ENCODE measurements around the gene MAEA.
"Not testable (repeated sequence)": the region's sequence is repeated elsewhere in the genome, so short reads cannot be mapped to it uniquely, and the experiment has no call there.

MAEA gene

GRCh38 chr4:1290165-1290977 lies 680 bp downstream of the MAEA start:
- Histone ChIP-seq H3K4me1 (ENCODE audit: low read length) (peaks cover 22% of the 10 kb centered on the region), H3K36me3 (replicated peaks; ENCODE audit: low read depth, low read length) (no peaks in the 10 kb centered on the region), H3K79me2 (ENCODE audit: low read length) (peaks cover 60% of the 10 kb centered on the region), H3K27me3 (ENCODE audit: low read depth, low read length) (no peaks in the 10 kb centered on the region), H3K27ac (ENCODE audit: low read length) (no peak overlapping the region), H3K4me2 (ENCODE audit: low read length) (peak overlapping the region; percentile 70), H3K9ac (ENCODE audit: low read length) (peak overlapping the region; percentile 83), H3K4me3 (ENCODE audit: low read length) (peak overlapping the region; percentile 93), H3K9me3 (ENCODE audit: insufficient read depth, low read length) (0 out of 2 replicates have a peak, but pooled peaks cover 4% of the 10 kb centered on the region), H4K20me1 (ENCODE audit: insufficient read depth, low read length) (peaks cover 38% of the 10 kb centered on the region), H2AFZ (ENCODE audit: low read depth, low read length) (no peak overlapping the region)
- no peak for TF ChIP-seq CTCF (IDR thresholded peaks at IDR 0.05; ENCODE audit: low read depth, low read length)

GRCh38 chr4:1291091-1291490 lies 1.4 kb downstream of the MAEA start:
- H3K36me3 ChIP-seq (replicated peaks; ENCODE audit: low read depth, low read length) = no peaks in the 10 kb centered on the region
- TF ChIP-seq CTCF (IDR thresholded peaks at IDR 0.05; ENCODE audit: low read depth, low read length) = no peak
- no peak for TF ChIP-seq EZH2phosphoT487 (IDR thresholded peaks at IDR 0.05; ENCODE audit: low read depth)
- no peak overlapping the region for H3K27ac ChIP-seq (ENCODE audit: low read length)
- peaks cover 39% of the 10 kb centered on the region for H4K20me1 ChIP-seq (ENCODE audit: insufficient read depth, low read length)
- H2AFZ ChIP-seq (ENCODE audit: low read depth, low read length) = no peak overlapping the region
- 0 out of 2 replicates have a peak, but pooled peaks cover 3% of the 10 kb centered on the region for H3K9me3 ChIP-seq (ENCODE audit: insufficient read depth, low read length)
- H3K4me2 ChIP-seq (ENCODE audit: low read length) = peak overlapping the region; percentile 70
- H3K79me2 ChIP-seq (ENCODE audit: low read length) = peaks cover 65% of the 10 kb centered on the region
- H3K4me3 ChIP-seq (ENCODE audit: low read length) = peak overlapping the region; percentile 93
- peaks cover 22% of the 10 kb centered on the region for H3K4me1 ChIP-seq (ENCODE audit: low read length)
- no peaks in the 10 kb centered on the region for H3K27me3 ChIP-seq (ENCODE audit: low read depth, low read length)
- peak overlapping the region; percentile 83 for H3K9ac ChIP-seq (ENCODE audit: low read length)

- Histone ChIP-seq H3K4me1 (ENCODE audit: low read length) (peaks cover 22% of the 10 kb centered on the region), H3K79me2 (ENCODE audit: low read length) (peaks cover 75% of the 10 kb centered on the region), H3K36me3 (replicated peaks; ENCODE audit: low read depth, low read length) (peaks cover 3% of the 10 kb centered on the region), H4K20me1 (ENCODE audit: insufficient read depth, low read length) (peaks cover 39% of the 10 kb centered on the region), H3K4me3 (ENCODE audit: low read length) (no peak overlapping the region), H3K27ac (ENCODE audit: low read length) (no peak overlapping the region), H3K9me3 (ENCODE audit: insufficient read depth, low read length) (no peaks in the 10 kb centered on the region), H2AFZ (ENCODE audit: low read depth, low read length) (no peak overlapping the region), H3K9ac (ENCODE audit: low read length) (no peak overlapping the region), H3K4me2 (ENCODE audit: low read length) (peak overlapping the region; percentile 70; the same call in 1 of the 2 replicates), H3K27me3 (ENCODE audit: low read depth, low read length) (no peaks in the 10 kb centered on the region)
- TF ChIP-seq EZH2phosphoT487 (IDR thresholded peaks at IDR 0.05; ENCODE audit: low read depth) (no peak), CTCF (IDR thresholded peaks at IDR 0.05; ENCODE audit: low read depth, low read length) (no peak)
Measured at GRCh38 chr4:1291996-1292702, 2.5 kb downstream of the MAEA start.

- not testable (repeated sequence) for H3K36me3 ChIP-seq (replicated peaks; ENCODE audit: low read depth, low read length); H3K9ac ChIP-seq (ENCODE audit: low read length); H3K27me3 ChIP-seq (ENCODE audit: low read depth, low read length); H3K4me2 ChIP-seq (ENCODE audit: low read length); H3K4me3 ChIP-seq (ENCODE audit: low read length); H2AFZ ChIP-seq (ENCODE audit: low read depth, low read length); H3K9me3 ChIP-seq (ENCODE audit: insufficient read depth, low read length); H3K27ac ChIP-seq (ENCODE audit: low read length)
- Histone ChIP-seq H3K4me1 (ENCODE audit: low read length) (peaks cover 22% of the 10 kb centered on the region), H3K79me2 (ENCODE audit: low read length) (peaks cover 80% of the 10 kb centered on the region), H4K20me1 (ENCODE audit: insufficient read depth, low read length) (peaks cover 40% of the 10 kb centered on the region)
Measured at GRCh38 chr4:1292703-1293011, 3.0 kb downstream of the MAEA start.

Data from OCI-LY3 (cell line).